ENCODE results near the gene BUB3.
"Not testable (repeated sequence)": the region's sequence is repeated elsewhere in the genome, so short reads cannot be mapped to it uniquely, and the experiment has no call there.

BUB3 gene

GRCh38 chr10:123154711-123155505 lies 706 bp downstream of the BUB3 start:
- DNase-seq, result peak; percentile 39

DNA sequence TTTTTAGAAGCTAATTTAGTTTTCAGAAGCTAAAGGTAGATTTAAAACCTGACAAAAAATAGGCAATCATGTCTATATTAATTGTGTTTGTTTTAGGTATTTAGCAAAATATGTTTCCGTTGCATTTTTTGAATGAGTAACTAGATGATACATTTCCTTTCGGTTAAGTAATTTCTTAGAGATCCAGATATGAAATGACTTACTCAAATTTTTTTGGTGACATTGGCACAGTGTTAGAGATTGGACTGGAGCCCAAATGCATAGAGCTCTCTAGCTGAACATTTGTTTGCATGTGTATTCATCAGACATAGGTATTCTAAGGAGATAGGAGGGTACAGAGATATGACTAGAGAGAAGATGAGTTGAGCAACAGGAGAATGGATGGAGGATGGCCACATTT lies 1.9 kb downstream of the BUB3 start:
- DNase-seq, result peak; percentile 48

- peak; percentile 68 for DNase-seq
These were observed 3.0 kb downstream of the BUB3 start for GRCh38 chr10:123157210-123157609.

DNA sequence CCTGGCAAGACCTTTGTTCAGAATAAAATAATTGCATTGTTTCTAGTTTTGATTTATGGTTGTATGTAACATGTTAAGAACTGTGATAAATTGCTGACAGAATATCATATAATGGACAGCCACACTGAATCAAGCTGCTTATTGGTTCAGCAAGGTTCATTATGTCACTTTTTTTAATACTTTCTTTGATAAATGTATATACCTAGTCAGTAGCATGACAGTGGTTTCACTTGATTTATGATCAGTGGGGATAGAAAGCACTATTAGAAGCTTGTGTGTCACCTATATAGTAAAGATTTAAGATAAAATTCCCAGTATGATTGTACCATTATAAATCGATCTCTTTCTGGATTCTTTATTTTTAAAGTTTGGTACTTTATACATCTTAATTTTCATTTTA lies 4.5 kb downstream of the BUB3 start:
- DNase-seq, result no peak

DNA sequence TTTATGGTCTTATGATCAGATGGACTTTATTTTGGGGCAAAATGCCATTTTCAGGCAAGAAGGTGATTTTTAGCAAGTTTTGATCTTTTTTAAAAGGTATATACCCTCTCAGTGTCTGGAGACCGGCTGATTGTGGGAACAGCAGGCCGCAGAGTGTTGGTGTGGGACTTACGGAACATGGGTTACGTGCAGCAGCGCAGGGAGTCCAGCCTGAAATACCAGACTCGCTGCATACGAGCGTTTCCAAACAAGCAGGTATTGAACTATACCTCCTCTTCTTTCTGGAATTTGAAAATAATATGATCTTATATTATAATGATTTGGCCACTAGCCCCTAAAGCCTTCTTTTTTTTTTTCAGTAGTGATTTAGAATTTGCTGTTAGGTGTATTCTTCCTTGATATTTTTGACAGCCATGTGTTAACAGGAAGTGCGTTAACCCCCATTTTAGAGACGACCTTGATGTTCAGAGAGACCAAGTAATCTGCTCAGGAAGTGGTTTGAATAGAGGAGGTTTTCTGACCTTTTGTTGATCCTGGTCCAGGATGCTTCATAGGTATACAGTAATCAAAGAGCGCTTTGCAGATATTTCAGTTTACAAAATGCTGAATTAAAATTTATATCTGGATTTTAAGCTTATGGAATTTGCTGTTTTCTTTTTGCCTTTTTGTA lies 6.2 kb downstream of the BUB3 start:
- no peak for DNase-seq

DNA sequence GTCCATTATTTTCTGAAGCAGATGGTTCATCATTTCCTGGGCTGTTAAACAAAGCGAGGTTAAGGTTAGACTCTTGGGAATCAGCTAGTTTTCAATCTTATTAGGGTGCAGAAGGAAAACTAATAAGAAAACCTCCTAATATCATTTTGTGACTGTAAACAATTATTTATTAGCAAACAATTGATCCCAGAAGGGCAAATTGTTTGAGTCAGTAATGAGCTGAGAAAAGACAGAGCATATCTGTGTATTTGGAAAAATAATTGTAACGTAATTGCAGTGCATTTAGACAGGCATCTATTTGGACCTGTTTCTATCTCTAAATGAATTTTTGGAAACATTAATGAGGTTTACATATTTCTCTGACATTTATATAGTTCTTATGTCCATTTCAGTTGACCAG lies 10.1 kb downstream of the BUB3 start:
- no peak for DNase-seq

DNA sequence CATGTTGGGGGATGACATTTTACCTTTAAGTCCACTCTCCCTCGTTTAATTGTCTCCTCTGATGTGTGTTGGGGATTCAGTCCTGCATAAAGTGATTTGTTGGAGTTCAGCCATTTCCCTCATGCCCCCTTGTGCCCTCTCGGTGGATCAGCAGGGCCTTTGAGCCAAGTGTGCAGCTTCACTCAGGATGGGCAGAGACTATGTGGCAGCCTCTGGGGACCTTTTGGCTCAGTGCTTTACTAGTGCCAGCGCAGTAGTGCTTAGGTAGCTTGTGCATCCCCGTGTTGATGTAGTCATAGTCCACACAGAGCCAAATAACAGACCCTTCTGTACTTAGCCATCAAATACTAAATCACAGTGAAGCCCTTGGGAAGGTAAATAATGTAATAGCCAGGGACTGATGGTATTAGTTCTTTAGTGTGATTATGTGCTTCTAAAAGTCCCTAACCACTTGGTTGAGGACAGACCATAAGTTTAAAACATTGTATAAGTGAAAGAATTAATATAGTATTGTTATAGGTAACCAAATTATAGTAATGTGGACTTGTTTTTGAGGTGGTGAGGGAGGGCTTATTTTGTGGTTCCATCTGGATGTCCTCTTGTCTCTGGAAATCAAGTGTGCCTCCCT lies 11.4 kb downstream of the BUB3 start:
- no peak for DNase-seq

GRCh38 chr10:123166618-123167017 lies 12.4 kb downstream of the BUB3 start:
- no peak for DNase-seq

- DNase-seq, result no peak
These were observed 16.8 kb downstream of the BUB3 start for GRCh38 chr10:123170961-123171360.

- not testable (repeated sequence) for DNase-seq
These were observed 17.4 kb downstream of the BUB3 start for GRCh38 chr10:123171616-123172015.

DNA sequence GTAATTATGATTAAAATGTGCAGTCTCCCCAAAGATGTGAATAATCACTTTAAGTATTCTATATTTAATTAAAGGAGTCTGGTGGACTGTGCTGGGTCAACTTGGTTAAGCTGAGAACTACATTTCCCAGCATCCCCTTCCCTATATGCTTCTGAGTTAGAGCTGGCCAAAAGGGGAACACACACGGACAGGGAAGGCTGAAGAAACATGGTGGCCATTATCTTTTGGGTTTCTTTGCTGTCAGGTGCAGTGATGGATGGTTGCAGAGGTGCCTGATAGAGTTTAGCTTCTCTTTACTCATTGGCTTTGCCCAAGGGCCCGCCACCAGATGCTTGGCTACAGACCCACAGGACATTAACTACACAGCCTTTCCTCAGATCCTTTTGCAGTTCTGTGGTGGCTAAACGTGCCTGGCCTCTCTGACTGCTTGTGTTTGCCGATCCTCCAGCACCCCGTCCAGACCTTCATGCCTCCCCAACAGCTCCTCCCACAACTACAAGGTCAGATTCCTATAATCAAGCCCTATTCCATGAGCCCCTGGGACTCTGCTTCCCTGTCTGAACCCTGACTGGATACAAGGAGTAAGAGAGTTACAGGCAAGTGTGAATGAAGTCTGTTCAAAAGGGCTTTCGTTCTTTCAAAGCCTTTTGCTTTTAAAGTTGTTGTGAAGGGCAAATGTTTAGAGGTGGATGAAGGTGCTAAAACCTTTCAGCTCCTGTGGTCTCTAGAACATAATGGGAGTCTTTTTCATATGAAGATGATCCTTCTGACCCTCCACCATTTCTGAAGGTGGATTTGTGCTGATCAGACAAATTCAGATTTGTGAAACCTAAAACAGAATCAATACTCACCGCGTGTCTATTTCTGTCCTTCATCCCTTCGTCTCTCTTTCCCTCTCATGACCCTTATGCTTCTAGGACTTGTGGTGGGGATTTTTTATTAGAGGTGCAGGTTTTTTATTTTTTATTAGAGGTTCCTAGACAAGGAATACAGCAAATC lies 21.5 kb downstream of the BUB3 start:
- DNase-seq, result no peak

DNA sequence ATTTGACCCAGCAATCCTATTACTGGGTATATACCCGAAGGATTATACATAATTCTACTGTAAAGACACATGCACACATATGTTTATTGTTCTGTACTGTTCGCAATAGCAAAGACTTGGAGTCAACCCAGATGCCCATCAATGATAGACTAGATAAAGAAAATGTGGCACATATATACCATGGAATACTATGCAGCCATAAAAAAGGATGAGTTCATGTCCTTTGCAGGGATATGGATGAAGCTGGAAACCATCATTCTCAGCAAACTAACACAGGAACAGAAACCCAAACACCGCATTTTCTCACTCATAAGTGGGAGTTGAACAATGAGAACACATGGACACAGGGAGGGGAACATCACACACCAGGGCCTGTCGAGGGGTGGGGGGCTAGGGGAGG lies 24.2 kb downstream of the BUB3 start:
- DNase-seq, result not testable (repeated sequence)

GRCh38 chr10:123180101-123181090 lies 26.2 kb downstream of the BUB3 start:
- no peak for DNase-seq

DNA sequence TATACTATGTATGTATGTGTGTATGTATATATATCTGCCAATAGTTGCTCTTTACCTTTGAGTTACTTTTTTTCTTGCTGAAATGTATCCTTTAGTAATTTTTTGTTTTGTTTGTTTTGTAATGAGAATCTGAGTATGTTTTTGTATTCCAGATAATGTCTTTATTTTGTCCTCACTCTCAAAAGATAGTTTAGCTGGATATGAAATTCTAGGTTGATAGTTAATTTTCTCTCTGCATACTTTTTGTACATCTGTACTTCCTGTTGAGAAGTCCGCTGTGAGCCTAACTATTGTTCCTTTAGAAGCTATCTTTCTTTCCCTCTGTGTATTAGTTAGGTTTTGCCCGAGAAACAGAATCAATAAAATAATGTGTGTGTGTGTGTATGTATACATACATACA lies 29.5 kb downstream of the BUB3 start:
- no peak for DNase-seq

DNA sequence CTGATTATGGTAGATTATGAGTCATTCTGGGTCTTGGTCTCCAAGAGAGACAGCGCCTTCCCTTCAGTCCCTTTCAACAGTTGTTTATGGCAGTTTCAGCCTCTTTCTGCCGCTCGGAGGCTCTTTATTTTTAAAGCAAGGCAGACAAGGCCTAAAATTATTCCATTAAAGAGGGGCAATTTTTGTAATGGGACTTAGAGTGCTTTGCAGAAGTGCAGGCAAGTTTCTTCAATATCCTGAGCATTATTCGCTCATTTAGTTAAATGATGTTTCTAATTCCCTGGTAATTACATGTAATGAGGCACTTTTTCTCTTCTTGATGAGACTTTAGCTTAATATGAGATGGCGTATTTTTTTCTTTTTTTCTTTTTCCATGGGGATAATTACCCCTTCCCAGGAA lies 33.6 kb downstream of the BUB3 start:
- no peak for DNase-seq

GRCh38 chr10:123191886-123192285 lies 37.7 kb downstream of the BUB3 start:
- no peak for DNase-seq

DNA sequence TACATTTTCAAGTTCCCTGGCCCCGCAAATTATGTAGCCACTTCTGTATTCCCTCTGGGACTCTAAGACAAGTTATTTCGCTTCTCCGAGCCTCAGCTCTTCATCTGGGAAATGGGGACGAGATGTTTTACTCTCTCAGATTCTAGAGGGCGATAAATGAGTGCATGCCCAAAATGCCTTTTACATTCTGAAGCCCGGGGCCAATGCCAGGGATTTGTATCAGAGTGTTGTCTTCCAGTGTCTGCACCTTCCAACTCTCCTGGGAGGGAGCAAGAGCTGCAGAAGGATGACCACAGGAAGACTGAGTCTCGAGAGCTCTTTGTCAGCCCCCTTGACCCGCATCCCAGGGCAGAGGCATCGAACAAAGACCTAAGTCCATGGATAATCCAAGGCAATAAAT lies 39.9 kb downstream of the BUB3 start:
- DNase-seq, result no peak

DNA sequence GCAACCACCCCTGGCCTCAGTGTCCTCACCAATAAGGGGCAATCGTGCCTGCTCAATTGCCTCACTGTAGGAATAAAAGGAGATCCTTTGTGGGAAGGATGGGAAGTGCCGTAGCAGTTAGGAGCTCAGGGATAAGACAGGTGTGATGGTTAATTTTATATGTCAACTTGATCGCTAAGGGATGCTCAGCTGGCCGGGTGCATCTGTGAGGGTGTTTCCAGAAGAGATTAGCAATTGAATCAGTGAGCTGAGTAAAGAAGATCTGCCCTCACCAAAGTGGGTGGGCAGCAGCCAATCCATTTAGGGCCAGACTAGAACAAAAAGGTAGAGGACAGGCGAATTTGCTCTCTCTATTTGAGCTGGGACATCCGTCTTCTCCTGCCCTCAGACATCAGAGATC lies 46.3 kb downstream of the BUB3 start:
- no peak for DNase-seq

DNA sequence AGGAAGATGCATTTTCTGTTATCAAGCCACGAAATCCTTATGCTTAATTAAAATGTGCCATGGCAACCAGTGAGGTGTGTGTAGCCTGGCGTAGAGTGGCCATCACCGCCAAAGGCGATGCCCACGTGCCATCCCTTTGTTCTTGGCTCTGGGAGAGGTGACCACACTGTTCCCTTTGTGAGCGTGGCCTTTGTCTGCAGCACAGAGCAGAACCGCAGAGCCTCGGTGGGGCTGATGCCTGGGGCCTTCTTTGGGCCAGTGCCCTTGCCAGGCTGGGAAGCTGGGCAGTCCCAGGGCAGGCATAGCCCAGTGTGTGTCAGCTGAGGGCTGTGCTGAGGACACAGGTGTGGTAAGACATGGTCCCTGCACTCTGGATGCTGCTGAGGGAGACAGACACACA lies 48.3 kb downstream of the BUB3 start:
- no peak for DNase-seq

DNA sequence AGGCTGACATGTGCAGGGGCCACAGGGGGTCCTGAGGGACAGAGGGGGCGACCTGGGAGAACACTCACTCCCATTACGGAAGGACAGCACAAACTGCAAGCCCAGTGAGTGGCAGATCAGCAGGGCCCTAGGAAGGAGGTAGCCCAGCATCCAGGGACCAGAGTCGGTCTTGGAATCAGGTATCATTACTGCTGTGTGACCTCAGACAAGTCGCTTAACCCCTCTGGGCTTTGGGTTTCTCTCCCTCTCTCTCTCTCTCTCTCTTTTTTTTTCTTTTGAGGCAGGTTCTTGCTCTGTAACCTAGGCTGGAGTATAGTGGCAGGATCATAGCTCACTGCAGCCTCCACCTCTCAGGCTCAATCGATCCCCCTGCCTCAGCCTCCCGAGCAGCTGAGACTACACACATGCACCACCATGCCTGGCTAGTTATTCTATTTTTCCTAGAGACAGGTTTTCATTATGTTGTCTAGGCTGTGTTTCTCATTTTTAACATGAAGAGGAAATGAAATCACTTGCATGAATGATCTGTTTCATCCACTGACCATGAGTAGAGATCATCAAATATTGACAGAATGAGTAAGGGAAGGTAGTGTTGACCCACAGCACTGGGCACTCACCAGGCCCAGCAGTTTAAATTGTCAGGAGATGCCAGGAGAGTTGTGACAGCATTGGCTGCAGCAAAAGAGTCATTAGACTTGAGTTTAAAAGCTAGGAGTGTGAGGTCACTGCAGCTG lies 49.4 kb downstream of the BUB3 start:
- DNase-seq, result no peak

- no peak for DNase-seq
These were observed 49.9 kb downstream of the BUB3 start for GRCh38 chr10:123204127-123204461.
